HepG2 (cell line): ENCODE measurements around the gene TLK2. TPM values are rescaled to one million over a fixed set of nuclear protein-coding genes. Genes with fewer than 3 reads are reported as not detected.
A peak's percentile ranks its signal among the peaks of the same experiment; 100 is the strongest.

Experiments used
- ATAC-seq: fragments of 200-7000 bp; cut with Tn5 transposase; 3 replicates; pipeline ENCODE4 v1.9.1; 2020; ENCODE audit warnings: mild to moderate bottlenecking, moderate library complexity
- BruUV-seq: library from RNA; stranded (reverse); fragments of 400-500 nt; replicated peaks from 2 replicates; lab custom pipeline; 2021; lab: Mats Ljungman, UMichigan
- CTCF ChIA-PET: fragments of 300-600 bp; formaldehyde crosslinking; extraction: SDS; loops from one replicate; lab custom pipeline; 2021; ENCODE audit warnings: low total read pairs, inconsistent platforms, low intra/inter-chr PET ratio; lab: Yijun Ruan, JAX
- POLR2A ChIA-PET: fragments of 350-600 bp; sonication (Branson Sonifier 250); formaldehyde crosslinking; loops from one replicate; lab custom pipeline; 2020; ENCODE audit warnings: antibody characterized with exemption, inconsistent platforms; lab: Yijun Ruan, JAX
- DNase-seq: peaks from one replicate; pipeline ENCODE4 v3.0.0-alpha.2; 2015; ENCODE audit warnings: low spot score
- FAIRE-seq: peaks from 3 replicates; lab custom pipeline; 2011; peaks lifted over from hg19 to GRCh38; lab: Jason Lieb, UNC
- H2AFZ ChIP-seq: one replicate; pipeline ENCODE4 v1.6.1; 2011; ENCODE audit warnings: low read length, inconsistent platforms
- H3K27ac ChIP-seq: fragments of 300-600 bp; 3 replicates; pipeline ENCODE4 v1.8.0; 2011; ENCODE audit warnings: mixed run types, mild to moderate bottlenecking, mixed read lengths, low read length, inconsistent platforms; ENCODE audit not compliant: insufficient read depth; ENCODE audit errors: extremely low read length
- H3K27me3 ChIP-seq, 2 experiments: fragments of 200-600 bp in 1 of 2; 2 replicates in 1 of 2; 3 replicates in 1 of 2; pipeline versions ENCODE4 v1.6.0 to v1.8.0; 2011; ENCODE audit warnings: low read length in 2 of 2, mild to moderate bottlenecking in 2 of 2, moderate library complexity in 2 of 2, inconsistent platforms in 1 of 2; ENCODE audit not compliant: insufficient read depth in 2 of 2, control insufficient read depth in 1 of 2
- H3K36me3 ChIP-seq, 2 experiments: fragments of 200-600 bp in 1 of 2; replicated peaks in 1 of 2; 2 replicates in 1 of 2; 3 replicates in 1 of 2; pipeline versions ENCODE4 v1.5.1 to v1.8.0; 2011; ENCODE audit warnings: low read length in 2 of 2, inconsistent platforms in 1 of 2; ENCODE audit not compliant: insufficient read depth in 2 of 2, control insufficient read depth in 1 of 2
- H3K4me1 ChIP-seq: 2 replicates; pipeline ENCODE4 v1.5.1; 2012; ENCODE audit warnings: low read length, inconsistent platforms; ENCODE audit not compliant: insufficient read depth
- H3K4me2 ChIP-seq: 2 replicates; pipeline ENCODE4 v1.6.0; 2011; ENCODE audit warnings: low read depth, low read length, inconsistent platforms
- H3K4me3 ChIP-seq, 3 experiments: fragments of 200-600 bp in 1 of 3; sonication (generic), shearing (Covaris generic) in 1 of 3; replicated peaks in 1 of 3; 2 replicates each; pipeline ENCODE4 v1.5.1; 2011 to 2016; ENCODE audit warnings: low read length in 3 of 3, inconsistent platforms in 2 of 3, low read depth in 2 of 3, mild to moderate bottlenecking in 2 of 3, control low read depth in 1 of 3, mixed read lengths in 1 of 3; ENCODE audit not compliant: insufficient read depth in 1 of 3
- H3K79me2 ChIP-seq: one replicate; pipeline ENCODE4 v1.6.1; 2011; ENCODE audit warnings: low read length, inconsistent platforms; ENCODE audit not compliant: insufficient read depth
- H3K9ac ChIP-seq: 2 replicates; pipeline ENCODE4 v1.6.0; 2011; ENCODE audit warnings: mild to moderate bottlenecking, low read depth, low read length, inconsistent platforms; ENCODE audit not compliant: insufficient read depth
- H3K9me3 ChIP-seq: 2 replicates; pipeline ENCODE4 v1.5.1; 2012; ENCODE audit warnings: mild to moderate bottlenecking, low read length
- H4K20me1 ChIP-seq: 2 replicates; pipeline ENCODE4 v1.6.0; 2011; ENCODE audit warnings: inconsistent platforms, mild to moderate bottlenecking, low read length, moderate library complexity; ENCODE audit not compliant: insufficient read depth
- AGO2 ChIP-seq: fragments of 200-400 bp; formaldehyde crosslinking; optimal IDR thresholded peaks from 2 replicates; pipeline ENCODE3; 2017; ENCODE audit warnings: mild to moderate bottlenecking, low read depth, low read length, moderate library complexity
- HNRNPH1 ChIP-seq: fragments of 200-400 bp; formaldehyde crosslinking; optimal IDR thresholded peaks from 2 replicates; pipeline ENCODE3; 2017; ENCODE audit warnings: mild to moderate bottlenecking, low read depth, low read length
- HNRNPK ChIP-seq: fragments of 200-400 bp; formaldehyde crosslinking; IDR thresholded peaks from 2 replicates; pipeline ENCODE4 v1.6.1; 2018; ENCODE audit warnings: low read length, low read depth, moderate library complexity, mild to moderate bottlenecking; ENCODE audit not compliant: poor library complexity, severe bottlenecking
- KDM5B ChIP-seq: sonication (generic); formaldehyde crosslinking; IDR thresholded peaks from 2 replicates; pipeline ENCODE4 v1.4.0; 2020; ENCODE audit warnings: missing genetic modification reagents, mild to moderate bottlenecking, borderline replicate concordance
- MTF2 ChIP-seq: sonication (generic); formaldehyde crosslinking; IDR thresholded peaks from 2 replicates; pipeline ENCODE4 v1.5.0; 2020; ENCODE audit warnings: missing genetic modification reagents, borderline replicate concordance
- NRL ChIP-seq: sonication (generic); formaldehyde crosslinking; IDR thresholded peaks from 2 replicates; pipeline ENCODE4 v1.5.0; 2020; ENCODE audit warnings: missing genetic modification reagents, mild to moderate bottlenecking, moderate library complexity, borderline replicate concordance
- UBTF ChIP-seq: sonication (generic); formaldehyde crosslinking; IDR thresholded peaks from 2 replicates; pipeline ENCODE4 v1.4.0; 2020; ENCODE audit warnings: mild to moderate bottlenecking, missing genetic modification reagents
- ZNF18 ChIP-seq: sonication (generic); formaldehyde crosslinking; IDR thresholded peaks from 2 replicates; pipeline ENCODE4 v1.8.0; 2022; ENCODE audit warnings: mild to moderate bottlenecking, missing genetic modification reagents; ENCODE audit not compliant: insufficient replicate concordance
- ZNF296 ChIP-seq: sonication (generic); formaldehyde crosslinking; conservative IDR thresholded peaks from 2 replicates; pipeline ENCODE4 v1.5.0; 2020; ENCODE audit warnings: mild to moderate bottlenecking, missing genetic modification reagents
- ZNF547 ChIP-seq: sonication (generic); formaldehyde crosslinking; IDR thresholded peaks from 2 replicates; pipeline ENCODE4 v1.5.1; 2020; ENCODE audit warnings: mild to moderate bottlenecking, missing genetic modification reagents
- ZNF607 ChIP-seq: sonication (generic); formaldehyde crosslinking; IDR thresholded peaks from 2 replicates; pipeline ENCODE4 v1.5.1; 2020; ENCODE audit warnings: missing genetic modification reagents, mild to moderate bottlenecking, borderline replicate concordance
- WGBS: methylation state at CpG from one replicate; pipeline ENCODE4 v1.1.6; 2017; ENCODE audit warnings: low lambda C conversion rate; 5-methylcytosine and 5-hydroxymethylcytosine counted together
- in situ Hi-C: cut with HindIII; loops from 2 replicates; pipeline ENCODE4 v1.10.0; 2017; ENCODE audit warnings: low pct_unique_long_range_greater_than_20kb; ENCODE audit not compliant: extremely low pct_ligation_motif_present
- intact Hi-C: fragments of 100-400 bp; cut with micrococcal nuclease; formaldehyde crosslinking; loops from one replicate; pipeline ENCODE4 v1.10.0; 2022; ENCODE audit not compliant: unreplicated experiment
- polyA plus RNA-seq, 8 experiments: library from polyadenylated mRNA; depleted of rRNA in 3 of 8; stranded (reverse) in 7 of 8; unstranded in 1 of 8; fragments of >200 nt; fragmentation: Illumina TruSeq in 4 of 8; extraction: Trizol in 4 of 8; gene quantifications; 2 replicates each; pipeline versions ENCODE4 v1.2.1 to v1.2.3, GENCODE V29; 2011 to 2016; ENCODE audit warnings: low read depth in 4 of 8, missing spikeins in 1 of 8, mixed read lengths in 1 of 8; ENCODE audit not compliant: insufficient read depth in 1 of 8
- total RNA-seq, 5 experiments: library from RNA; depleted of rRNA; stranded (reverse); fragments of >200 nt; fragmentation: Illumina TruSeq; extraction: Trizol; gene quantifications; 2 replicates each; pipeline ENCODE4 v1.2.3, GENCODE V29; 2016; ENCODE audit warnings: low read depth in 1 of 5
- TF ChIP-seq, protein P1 (sequence below): sonication (generic); formaldehyde crosslinking; IDR thresholded peaks from 2 replicates; pipeline ENCODE4 v1.8.0; 2023; ENCODE audit warnings: mild to moderate bottlenecking, missing genetic modification reagents
- TF ChIP-seq, protein P2 (sequence below): sonication (generic); formaldehyde crosslinking; IDR thresholded peaks from 2 replicates; pipeline ENCODE4 v1.5.0; 2020; ENCODE audit warnings: mild to moderate bottlenecking, missing genetic modification reagents, moderate library complexity

Gene TLK2
- total and polyA plus RNA-seq, 2 of the 13 experiments (the other 11 are each of a cell fraction or from before 2014, with no cell fraction given) = 58.7 to 60.8 TPM

DNA sequence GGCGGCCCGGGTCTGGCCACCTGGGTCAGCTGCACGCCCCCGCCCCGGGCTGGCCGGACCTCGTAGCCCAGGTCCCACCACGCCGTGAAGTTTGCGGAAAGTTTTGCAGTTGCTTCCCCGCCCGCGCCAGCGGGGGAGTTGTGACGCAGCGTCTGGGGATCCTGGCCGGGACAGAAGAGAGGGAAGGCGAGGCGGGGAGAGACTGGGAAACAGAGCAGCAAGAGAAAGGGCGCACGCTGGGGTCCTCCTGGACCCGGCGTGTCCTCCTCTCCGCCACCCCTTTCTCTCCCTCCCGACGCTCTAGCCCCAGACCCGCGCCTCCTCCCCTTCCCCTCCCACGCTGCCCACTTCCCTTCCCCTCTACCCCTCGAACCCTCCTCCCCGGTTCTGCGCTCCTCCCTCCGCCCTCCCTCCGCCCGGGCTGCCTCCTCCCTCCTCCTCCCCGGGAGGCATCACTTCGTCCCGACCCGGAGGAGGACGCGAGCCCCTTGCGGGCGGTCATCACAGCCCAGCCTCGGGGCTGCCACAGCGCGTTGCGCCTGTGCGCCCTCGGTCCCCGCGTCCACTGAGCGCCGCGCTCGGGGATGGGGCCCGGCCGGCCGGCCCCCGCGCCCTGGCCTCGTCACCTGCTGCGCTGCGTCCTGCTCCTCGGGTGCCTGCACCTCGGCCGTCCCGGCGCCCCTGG, 148.7 kb downstream of the TLK2 start, which contains the start of gene MRC2 (continued):
- TF ChIP-seq AGO2 (peak; percentile 49), UBTF (CRISPR knock-in tag) (peak; percentile 19; the same call in 1 of the 2 replicates), MTF2 (0 out of 2 replicates have a peak, but pooled peaks have one; percentile 60), KDM5B (CRISPR knock-in tag) (no peak), ZNF296 (CRISPR knock-in tag) (no peak), HNRNPH1 (no peak), NRL (CRISPR knock-in tag) (0 out of 2 replicates have a peak, but pooled peaks have one; percentile 41), HNRNPK (peak; percentile 58)

DNA sequence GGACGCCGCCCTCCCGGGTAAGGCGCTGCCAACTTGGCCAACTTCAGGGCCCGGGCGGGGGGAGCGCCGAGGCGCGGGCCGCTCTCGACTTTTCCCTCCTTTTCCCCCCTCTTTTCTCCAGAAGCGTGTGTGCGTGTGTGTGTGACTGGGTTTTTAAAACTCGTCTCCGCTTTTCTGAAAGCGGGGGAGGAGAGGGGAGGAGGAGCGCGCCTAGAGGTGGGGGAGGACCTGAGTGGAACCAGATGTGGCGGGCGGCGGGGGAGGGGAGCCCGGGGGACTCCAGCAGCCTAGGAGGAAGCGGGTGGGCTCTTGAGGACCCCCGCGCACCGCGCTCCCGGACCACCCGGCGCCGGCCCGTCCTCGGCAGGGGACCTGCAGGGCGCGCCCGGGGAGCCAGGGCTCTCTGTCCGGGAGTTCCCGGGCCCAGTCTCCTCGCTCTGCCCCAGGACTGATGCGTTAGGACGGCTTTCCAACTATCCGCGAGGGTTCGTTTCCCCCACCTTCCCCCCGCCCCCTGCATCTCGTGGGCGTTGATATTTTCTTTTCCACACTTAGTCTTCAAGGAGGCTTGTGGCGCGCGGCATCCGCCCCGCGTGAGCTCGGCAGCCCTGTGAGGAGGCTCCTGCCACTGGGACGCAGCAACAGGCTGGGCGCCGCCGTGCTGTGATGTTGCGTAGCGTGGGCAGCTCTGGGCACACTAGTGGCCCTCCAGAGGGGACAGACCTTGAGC, 149.4 kb downstream of the TLK2 start:
- ChIA-PET POLR2A (no interaction called here), CTCF (no interaction called here)
- peak overlapping the region; percentile 25 to 69 (median 40); a peak in 3 of 6 replicates for H3K4me3 ChIP-seq
- H3K9me3 ChIP-seq = no peaks in the 10 kb centered on the region
- no TSS peak for BruUV-seq
- WGBS = 19% methylated on average over 51 of the region's 61 CpGs
- no peaks in the 10 kb centered on the region for H3K79me2 ChIP-seq
- H3K27ac ChIP-seq = no peak overlapping the region
- H3K4me2 ChIP-seq = peak overlapping the region; percentile 67
- ATAC-seq = peak; percentile 27
- H4K20me1 ChIP-seq = no peaks in the 10 kb centered on the region
- DNase-seq = no peak
- H2AFZ ChIP-seq = no peak overlapping the region
- H3K9ac ChIP-seq = no peak overlapping the region
- no peak for FAIRE-seq
- intact Hi-C loops = no loop called here
- in situ Hi-C loops = no loop called here
- H3K4me1 ChIP-seq = peaks cover 25% of the 10 kb centered on the region
- peaks cover 21 to 65% of the 10 kb centered on the region in 2 experiments; a peak in 4 of 5 replicates for H3K27me3 ChIP-seq
- no peaks in the 10 kb centered on the region for H3K36me3 ChIP-seq
- TF ChIP-seq ZNF607 (CRISPR knock-in tag) (no peak), ZNF547 (CRISPR knock-in tag) (no peak), HNRNPK (peak; percentile 10), ZNF18 (CRISPR knock-in tag) (no peak)
- TF ChIP-seq, protein P1, sequence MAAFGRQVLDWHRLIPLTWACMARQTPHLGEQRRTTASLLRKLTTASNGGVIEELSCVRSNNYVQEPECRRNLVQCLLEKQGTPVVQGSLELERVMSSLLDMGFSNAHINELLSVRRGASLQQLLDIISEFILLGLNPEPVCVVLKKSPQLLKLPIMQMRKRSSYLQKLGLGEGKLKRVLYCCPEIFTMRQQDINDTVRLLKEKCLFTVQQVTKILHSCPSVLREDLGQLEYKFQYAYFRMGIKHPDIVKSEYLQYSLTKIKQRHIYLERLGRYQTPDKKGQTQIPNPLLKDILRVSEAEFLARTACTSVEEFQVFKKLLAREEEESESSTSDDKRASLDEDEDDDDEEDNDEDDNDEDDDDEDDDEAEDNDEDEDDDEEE = no peak
- TF ChIP-seq, protein P2, sequence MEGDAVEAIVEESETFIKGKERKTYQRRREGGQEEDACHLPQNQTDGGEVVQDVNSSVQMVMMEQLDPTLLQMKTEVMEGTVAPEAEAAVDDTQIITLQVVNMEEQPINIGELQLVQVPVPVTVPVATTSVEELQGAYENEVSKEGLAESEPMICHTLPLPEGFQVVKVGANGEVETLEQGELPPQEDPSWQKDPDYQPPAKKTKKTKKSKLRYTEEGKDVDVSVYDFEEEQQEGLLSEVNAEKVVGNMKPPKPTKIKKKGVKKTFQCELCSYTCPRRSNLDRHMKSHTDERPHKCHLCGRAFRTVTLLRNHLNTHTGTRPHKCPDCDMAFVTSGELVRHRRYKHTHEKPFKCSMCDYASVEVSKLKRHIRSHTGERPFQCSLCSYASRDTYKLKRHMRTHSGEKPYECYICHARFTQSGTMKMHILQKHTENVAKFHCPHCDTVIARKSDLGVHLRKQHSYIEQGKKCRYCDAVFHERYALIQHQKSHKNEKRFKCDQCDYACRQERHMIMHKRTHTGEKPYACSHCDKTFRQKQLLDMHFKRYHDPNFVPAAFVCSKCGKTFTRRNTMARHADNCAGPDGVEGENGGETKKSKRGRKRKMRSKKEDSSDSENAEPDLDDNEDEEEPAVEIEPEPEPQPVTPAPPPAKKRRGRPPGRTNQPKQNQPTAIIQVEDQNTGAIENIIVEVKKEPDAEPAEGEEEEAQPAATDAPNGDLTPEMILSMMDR (CRISPR knock-in tag) = 0 out of 2 replicates have a peak, but pooled peaks have one; percentile 0
